ENCODE measurements around the gene PTPN5.
A peak's percentile ranks its signal among the peaks of the same experiment; 100 is the strongest.

The PTPN5 gene

DNA sequence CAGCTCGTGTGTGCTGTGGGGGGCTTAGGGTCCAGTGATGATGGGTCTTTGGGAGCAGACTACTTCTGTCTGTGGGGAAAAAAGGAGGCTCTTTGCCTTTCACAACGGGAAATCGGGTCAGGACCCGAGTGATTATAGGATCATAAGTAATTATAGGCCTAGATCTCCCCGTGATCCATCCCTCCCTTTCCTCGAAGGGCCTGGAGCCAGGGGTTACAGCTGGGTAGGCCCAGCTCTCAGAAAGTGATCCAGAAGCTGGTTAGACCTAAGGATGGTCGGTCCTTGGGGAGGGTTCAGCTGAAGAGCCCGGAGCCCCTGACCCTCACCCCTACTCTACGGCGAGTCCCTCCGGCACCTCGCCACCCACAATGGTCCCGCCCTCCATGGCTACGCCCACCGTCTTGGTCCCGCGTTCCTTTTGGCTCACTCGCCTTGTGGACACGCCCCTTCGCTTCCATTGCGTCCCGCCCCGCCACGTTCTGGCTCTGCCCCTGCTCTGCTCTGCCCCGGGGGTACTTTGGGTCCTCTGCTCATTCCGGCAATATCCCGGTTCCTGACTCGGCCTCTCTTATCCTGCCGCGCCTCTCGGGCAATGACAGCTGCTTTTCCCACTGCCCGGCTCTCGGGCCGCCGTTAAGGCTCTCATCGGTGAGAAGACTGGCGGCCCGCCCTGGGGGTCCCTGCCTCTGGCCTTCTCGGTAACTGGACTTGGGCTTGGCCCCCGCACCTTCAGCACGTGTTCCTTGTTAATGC lies 70.6 kb downstream of the PTPN5 start:
- TF ChIP-seq ZNF274 (IDR thresholded peaks at IDR 0.05; ENCODE audit: low read depth, low read length) (no peak), SUZ12 (IDR thresholded peaks at IDR 0.05; ENCODE audit: extremely low read depth, insufficient read depth, insufficient read length) (no peak), YY1 (IDR thresholded peaks at IDR 0.05; ENCODE audit: insufficient read depth, insufficient read length) (no peak)
- Histone ChIP-seq H3K27me3 (ENCODE audit: insufficient read depth, insufficient read length) (peaks cover 12% of the 10 kb centered on the region), H3K4me3 (ENCODE audit: insufficient read length, low read depth) (peak overlapping the region; percentile 52), H3K36me3 (ENCODE audit: insufficient read depth, insufficient read length, low read length) (no peaks in the 10 kb centered on the region), H3K4me1 (ENCODE audit: insufficient read depth, insufficient read length) (peaks cover 4% of the 10 kb centered on the region), H3K9me3 (ENCODE audit: insufficient read depth, low read length) (no peaks in the 10 kb centered on the region), H3K9ac (ENCODE audit: insufficient read length, low read depth) (peak overlapping the region; percentile 68)
- DNase-seq (ENCODE audit: low read depth, low spot score), result peak; percentile 47

DNA sequence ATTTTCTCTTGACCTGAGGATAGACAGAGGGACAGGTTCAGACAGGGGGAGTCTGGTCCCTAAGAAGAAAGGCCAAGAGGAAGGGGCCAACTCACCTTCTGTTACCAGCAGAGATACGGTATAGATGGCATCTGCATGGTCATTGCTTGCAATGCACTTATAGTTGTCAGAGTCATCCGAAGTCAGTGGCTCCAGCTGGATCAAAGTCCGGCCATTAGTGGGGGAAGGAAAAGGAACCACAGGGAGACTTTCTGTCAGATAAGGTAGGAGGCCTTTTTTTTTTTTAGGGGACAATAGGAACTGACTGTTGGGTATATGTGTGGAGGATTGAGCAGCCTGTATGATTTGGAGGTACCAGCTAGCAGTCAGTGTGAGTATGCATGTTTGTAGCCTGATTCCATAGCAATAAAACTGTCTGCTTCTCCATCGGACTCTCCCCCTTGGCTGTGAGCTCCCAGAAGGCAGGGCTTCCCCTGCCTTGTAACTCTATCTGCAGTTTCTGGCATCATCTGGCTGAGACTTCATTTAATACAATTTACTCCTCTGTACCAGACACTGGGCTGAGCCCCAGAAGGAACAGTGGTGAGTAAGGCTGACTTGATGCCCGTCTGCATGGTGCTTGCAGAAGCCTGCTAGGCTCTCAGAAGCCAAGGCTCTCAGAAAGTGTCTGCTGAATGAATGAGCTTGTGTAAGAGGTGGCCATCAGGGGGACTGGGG lies 71.3 kb downstream of the PTPN5 start:
- TF ChIP-seq SUZ12 (IDR thresholded peaks at IDR 0.05; ENCODE audit: extremely low read depth, insufficient read depth, insufficient read length) (no peak), YY1 (IDR thresholded peaks at IDR 0.05; ENCODE audit: insufficient read depth, insufficient read length) (no peak), ZNF274 (IDR thresholded peaks at IDR 0.05; ENCODE audit: low read depth, low read length) (no peak)
- H3K9ac ChIP-seq (ENCODE audit: insufficient read length, low read depth), result no peak overlapping the region
- H3K4me3 ChIP-seq (ENCODE audit: insufficient read length, low read depth), result no peak overlapping the region
- peaks cover 2% of the 10 kb centered on the region for H3K4me1 ChIP-seq (ENCODE audit: insufficient read depth, insufficient read length)
- no peaks in the 10 kb centered on the region for H3K9me3 ChIP-seq (ENCODE audit: insufficient read depth, low read length)
- H3K27me3 ChIP-seq (ENCODE audit: insufficient read depth, insufficient read length), result peaks cover 15% of the 10 kb centered on the region
- no peak for DNase-seq (ENCODE audit: low read depth, low spot score)
- H3K36me3 ChIP-seq (ENCODE audit: insufficient read depth, insufficient read length, low read length), result no peaks in the 10 kb centered on the region

DNA sequence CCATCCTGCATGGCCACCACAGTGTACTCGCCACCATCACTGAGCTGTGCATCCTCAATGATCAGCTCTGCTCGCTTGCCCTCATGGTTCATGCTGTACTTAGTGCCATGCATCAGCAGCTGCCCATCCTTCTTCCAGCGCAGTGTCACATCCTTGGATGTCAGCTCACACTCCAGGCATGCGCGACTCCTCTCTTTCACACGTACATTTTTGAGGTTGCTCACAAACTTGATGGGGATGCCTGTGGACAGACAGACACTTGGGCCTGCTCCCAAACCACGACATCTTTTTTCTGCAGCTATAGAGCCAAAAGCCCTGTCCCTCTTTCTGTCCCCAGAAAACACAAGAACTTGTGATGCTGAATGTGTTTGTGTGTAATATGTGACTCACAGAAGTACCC lies 76.1 kb downstream of the PTPN5 start:
- no peaks in the 10 kb centered on the region for H3K36me3 ChIP-seq (ENCODE audit: insufficient read depth, insufficient read length, low read length)
- no peaks in the 10 kb centered on the region for H3K4me1 ChIP-seq (ENCODE audit: insufficient read depth, insufficient read length)
- H3K9ac ChIP-seq (ENCODE audit: insufficient read length, low read depth), result no peak overlapping the region
- TF ChIP-seq SUZ12 (IDR thresholded peaks at IDR 0.05; ENCODE audit: extremely low read depth, insufficient read depth, insufficient read length), result no peak
- peaks cover 14% of the 10 kb centered on the region for H3K27me3 ChIP-seq (ENCODE audit: insufficient read depth, insufficient read length)
- no peak overlapping the region for H3K4me3 ChIP-seq (ENCODE audit: insufficient read length, low read depth)
- DNase-seq (ENCODE audit: low read depth, low spot score), result no peak
- no peaks in the 10 kb centered on the region for H3K9me3 ChIP-seq (ENCODE audit: insufficient read depth, low read length)

DNA sequence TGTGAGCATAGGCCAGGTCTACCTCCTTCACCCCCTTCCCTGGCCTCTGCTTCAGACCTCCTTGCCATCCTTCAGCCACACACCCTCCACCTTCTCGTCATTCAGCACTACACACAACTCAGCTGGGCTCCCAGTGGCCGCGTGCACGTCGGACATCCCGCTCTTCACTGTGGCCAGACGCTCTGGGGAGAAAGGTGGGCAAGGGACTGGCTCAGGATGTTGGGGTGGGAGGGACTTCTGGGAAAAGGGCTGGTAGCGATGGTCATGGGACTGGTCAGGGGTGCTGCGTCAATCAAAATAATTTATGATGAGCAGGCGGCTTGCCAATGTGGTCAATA lies 77.2 kb downstream of the PTPN5 start:
- TF ChIP-seq SUZ12 (IDR thresholded peaks at IDR 0.05; ENCODE audit: extremely low read depth, insufficient read depth, insufficient read length), result no peak
- TF ChIP-seq ZNF274 (IDR thresholded peaks at IDR 0.05; ENCODE audit: low read depth, low read length), result no peak
- TF ChIP-seq YY1 (IDR thresholded peaks at IDR 0.05; ENCODE audit: insufficient read depth, insufficient read length), result no peak
- Histone ChIP-seq H3K4me3 (ENCODE audit: insufficient read length, low read depth) (no peak overlapping the region), H3K9ac (ENCODE audit: insufficient read length, low read depth) (no peak overlapping the region), H3K4me1 (ENCODE audit: insufficient read depth, insufficient read length) (no peaks in the 10 kb centered on the region), H3K27me3 (ENCODE audit: insufficient read depth, insufficient read length) (peaks cover 3% of the 10 kb centered on the region), H3K36me3 (ENCODE audit: insufficient read depth, insufficient read length, low read length) (no peaks in the 10 kb centered on the region), H3K9me3 (ENCODE audit: insufficient read depth, low read length) (no peaks in the 10 kb centered on the region)
- DNase-seq (ENCODE audit: low read depth, low spot score), result no peak

DNA sequence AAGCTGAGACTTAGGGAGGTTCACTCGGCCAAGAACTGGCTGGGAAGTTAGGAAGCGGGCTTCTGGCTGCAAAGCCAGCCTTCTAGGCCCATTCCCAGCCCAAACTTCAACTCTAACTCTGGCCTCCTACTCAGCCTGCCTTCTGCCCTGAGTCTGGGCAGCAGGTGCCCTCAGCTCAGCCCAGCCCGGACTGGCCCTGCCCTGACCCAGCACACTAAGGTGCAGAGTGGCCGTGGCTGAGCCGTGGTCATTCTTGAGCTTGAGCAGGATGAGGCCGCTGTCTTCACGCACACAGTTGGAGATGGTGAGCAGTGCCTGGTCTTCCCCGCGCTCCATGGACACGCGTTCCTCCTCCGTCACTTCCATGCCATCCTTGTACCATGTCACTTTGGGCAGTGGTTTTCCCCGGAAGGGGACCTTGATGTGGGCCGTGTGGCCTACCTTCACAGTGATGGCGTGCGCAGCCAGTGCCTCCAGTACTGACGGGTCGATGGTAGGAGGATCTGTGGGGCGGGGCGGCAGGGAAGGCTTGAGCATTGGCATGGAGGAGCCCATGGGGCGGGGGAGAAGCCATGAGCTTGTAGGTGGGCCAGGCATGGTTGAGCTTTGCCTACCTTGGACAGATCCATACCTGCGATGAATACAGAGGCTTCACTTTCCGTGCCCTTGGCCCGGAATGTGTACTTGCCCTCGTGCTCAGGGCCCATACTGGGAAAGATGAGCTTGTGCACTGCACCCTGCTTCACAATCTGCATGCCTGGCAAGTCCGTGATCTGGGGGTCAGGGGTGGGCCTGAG lies 77.8 kb downstream of the PTPN5 start:
- Histone ChIP-seq H3K36me3 (ENCODE audit: insufficient read depth, insufficient read length, low read length) (no peaks in the 10 kb centered on the region), H3K4me3 (ENCODE audit: insufficient read length, low read depth) (no peak overlapping the region), H3K9me3 (ENCODE audit: insufficient read depth, low read length) (no peaks in the 10 kb centered on the region), H3K9ac (ENCODE audit: insufficient read length, low read depth) (no peak overlapping the region), H3K27me3 (ENCODE audit: insufficient read depth, insufficient read length) (peaks cover 3% of the 10 kb centered on the region), H3K4me1 (ENCODE audit: insufficient read depth, insufficient read length) (no peaks in the 10 kb centered on the region)
- DNase-seq (ENCODE audit: low read depth, low spot score), result no peak
- TF ChIP-seq SUZ12 (IDR thresholded peaks at IDR 0.05; ENCODE audit: extremely low read depth, insufficient read depth, insufficient read length) (no peak), ZNF274 (IDR thresholded peaks at IDR 0.05; ENCODE audit: low read depth, low read length) (no peak), YY1 (IDR thresholded peaks at IDR 0.05; ENCODE audit: insufficient read depth, insufficient read length) (no peak)

DNA sequence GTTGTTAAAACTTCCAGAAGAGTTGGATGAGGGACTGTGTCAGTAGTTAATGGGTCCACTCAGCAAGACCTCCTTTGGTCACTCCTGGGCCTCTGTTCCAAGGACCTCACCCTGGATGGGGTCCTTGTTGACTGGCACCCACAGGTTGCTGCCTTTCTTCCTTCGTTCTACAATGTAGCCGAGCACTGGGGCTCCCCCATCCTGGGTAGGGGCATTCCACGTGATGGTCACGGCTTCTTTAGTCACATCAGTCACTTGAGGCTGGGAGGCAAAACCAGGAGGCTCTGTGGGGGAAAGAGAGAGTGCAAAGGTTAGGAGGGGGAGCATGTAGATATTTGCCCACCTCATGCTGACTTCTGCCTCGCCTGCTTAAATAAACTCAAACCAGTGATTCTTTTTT lies 81.1 kb downstream of the PTPN5 start:
- TF ChIP-seq SUZ12 (IDR thresholded peaks at IDR 0.05; ENCODE audit: extremely low read depth, insufficient read depth, insufficient read length) (no peak), YY1 (IDR thresholded peaks at IDR 0.05; ENCODE audit: insufficient read depth, insufficient read length) (no peak), ZNF274 (IDR thresholded peaks at IDR 0.05; ENCODE audit: low read depth, low read length) (no peak)
- Histone ChIP-seq H3K9ac (ENCODE audit: insufficient read length, low read depth) (no peak overlapping the region), H3K36me3 (ENCODE audit: insufficient read depth, insufficient read length, low read length) (no peaks in the 10 kb centered on the region), H3K4me3 (ENCODE audit: insufficient read length, low read depth) (no peak overlapping the region), H3K4me1 (ENCODE audit: insufficient read depth, insufficient read length) (no peaks in the 10 kb centered on the region), H3K9me3 (ENCODE audit: insufficient read depth, low read length) (no peaks in the 10 kb centered on the region), H3K27me3 (ENCODE audit: insufficient read depth, insufficient read length) (peaks cover 3% of the 10 kb centered on the region)
- DNase-seq (ENCODE audit: low read depth, low spot score), result no peak

DNA sequence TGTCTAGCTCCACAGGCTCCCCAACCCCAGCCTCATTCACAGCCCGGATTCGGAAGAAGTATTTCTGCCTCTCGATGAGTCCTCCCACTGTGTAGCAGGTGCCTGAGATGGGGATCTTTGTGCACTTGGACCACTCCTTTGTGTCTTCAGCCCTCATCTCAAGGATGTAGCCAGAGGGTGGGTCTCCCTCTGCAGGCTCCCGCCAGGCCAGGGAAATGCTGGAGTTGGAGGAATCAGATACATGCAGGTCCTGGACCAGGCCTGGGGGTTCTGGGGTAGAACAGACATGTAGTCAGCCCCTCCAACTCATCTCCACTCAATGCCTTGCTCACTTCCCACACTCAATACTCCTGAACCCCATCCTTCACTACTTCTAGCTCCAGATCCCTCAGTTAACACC lies 82.2 kb downstream of the PTPN5 start:
- Histone ChIP-seq H3K4me1 (ENCODE audit: insufficient read depth, insufficient read length) (no peaks in the 10 kb centered on the region), H3K4me3 (ENCODE audit: insufficient read length, low read depth) (no peak overlapping the region), H3K27me3 (ENCODE audit: insufficient read depth, insufficient read length) (no peaks in the 10 kb centered on the region), H3K36me3 (ENCODE audit: insufficient read depth, insufficient read length, low read length) (no peaks in the 10 kb centered on the region), H3K9me3 (ENCODE audit: insufficient read depth, low read length) (no peaks in the 10 kb centered on the region), H3K9ac (ENCODE audit: insufficient read length, low read depth) (no peak overlapping the region)
- no peak for DNase-seq (ENCODE audit: low read depth, low spot score)
- TF ChIP-seq YY1 (IDR thresholded peaks at IDR 0.05; ENCODE audit: insufficient read depth, insufficient read length) (no peak), SUZ12 (IDR thresholded peaks at IDR 0.05; ENCODE audit: extremely low read depth, insufficient read depth, insufficient read length) (no peak), ZNF274 (IDR thresholded peaks at IDR 0.05; ENCODE audit: low read depth, low read length) (no peak)

Data from NT2/D1 (cell line).